Lung (tissue), 12 donors: Measurements from ENCODE around the gene CCNL2. TPM values are rescaled to one million over a fixed set of nuclear protein-coding genes. Genes with fewer than 3 reads are reported as not detected.

ENCODE experiments used
- ATAC-seq: fragments of 200-7000 bp; cut with Tn5 transposase; one replicate; pipeline ENCODE4 v1.9.1; 2020; ENCODE audit warnings: moderate number of reproducible peaks; ENCODE audit not compliant: insufficient read depth, low FRiP score
- DNase-seq, 3 donors: peaks; one replicate each; pipeline ENCODE4 v3.0.0-alpha.2; 2013 to 2017
- H3K27ac ChIP-seq, 2 donors: one replicate each; pipeline ENCODE4 v1.5.1; 2013; ENCODE audit warnings: mild to moderate bottlenecking in 2 of 2, moderate library complexity in 2 of 2, control low read depth in 1 of 2, inconsistent platforms in 1 of 2, low read depth in 1 of 2, low read length in 1 of 2
- H3K27me3 ChIP-seq, 3 donors: one replicate each; pipeline ENCODE4 v1.5.1; 2013; ENCODE audit warnings: low read length in 2 of 3; ENCODE audit not compliant: control insufficient read depth in 3 of 3, insufficient read depth in 3 of 3
- H3K36me3 ChIP-seq, 4 donors: one replicate each; pipeline ENCODE4 v1.5.1; 2013; ENCODE audit warnings: low read length in 4 of 4, mild to moderate bottlenecking in 1 of 4, moderate library complexity in 1 of 4; ENCODE audit not compliant: control insufficient read depth in 4 of 4, insufficient read depth in 4 of 4
- H3K4me1 ChIP-seq, 5 donors: one replicate each; pipeline ENCODE4 v1.5.1; 2013; ENCODE audit warnings: low read length in 5 of 5, mild to moderate bottlenecking in 2 of 5, moderate library complexity in 1 of 5; ENCODE audit not compliant: control insufficient read depth in 5 of 5, insufficient read depth in 5 of 5
- H3K4me3 ChIP-seq: one replicate; pipeline ENCODE4 v1.5.1; 2013; ENCODE audit warnings: mild to moderate bottlenecking, control low read depth, moderate library complexity
- H3K9ac ChIP-seq, 2 donors: one replicate each; pipeline ENCODE4 v1.5.1; 2013; ENCODE audit warnings: low read length in 2 of 2, control low read depth in 1 of 2; ENCODE audit not compliant: insufficient read depth in 1 of 2
- H3K9me3 ChIP-seq, 4 donors: one replicate each; pipeline ENCODE4 v1.5.1; 2013; ENCODE audit warnings: low read length in 3 of 4, mild to moderate bottlenecking in 1 of 4, moderate library complexity in 1 of 4; ENCODE audit not compliant: control insufficient read depth in 4 of 4, insufficient read depth in 3 of 4
- CTCF ChIP-seq: IDR thresholded peaks from 2 replicates; pipeline ENCODE4 v1.5.1; 2012; ENCODE audit warnings: mild to moderate bottlenecking; ENCODE audit errors: control extremely low read depth, extremely low read depth
- WGBS, 2 donors: extraction: QIAGEN DNeasy Blood & Tissue Kit; methylation state at CpG; one replicate each; pipeline ENCODE4 v1.1.7; 2013; 5-methylcytosine and 5-hydroxymethylcytosine counted together
- polyA plus RNA-seq, 2 donors: library from polyadenylated mRNA; stranded (reverse); fragments of 200-250 nt; gene quantifications; one replicate each; pipeline ENCODE4 v1.2.1, GENCODE V29; 2013
- total RNA-seq, 2 donors: library from RNA; depleted of rRNA in 1 of 2; stranded (reverse); fragments of >200 nt in 1 of 2; gene quantifications; one replicate each; pipeline ENCODE4 v1.2.1, GENCODE V29; 2014 to 2021
- donor health status: control.
- donor health status: control.
- donor health status: Bipolar disorder and iron deficiency.
- donor health status: healthy.
- donor health status: DM: yes; HTN: yes; CAD: no.

CCNL2 gene
- total and polyA plus RNA-seq, 4 donors, result 97.9 to 385 (median 193) TPM

GRCh38 chr1:1381294-1381693 is 17.8 kb downstream of the CCNL2 start:
- Histone ChIP-seq H3K27ac (no peak overlapping the region), H3K9ac (no peak overlapping the region), H3K4me1 (peaks cover 0 to 1% (median 0%) of the 10 kb centered on the region in 5 donors), H3K9me3 (no peaks in the 10 kb centered on the region), H3K27me3 (no peaks in the 10 kb centered on the region), H3K36me3 (peaks cover under 1 to 20% (median 8%) of the 10 kb centered on the region in 4 donors), H3K4me3 (no peak overlapping the region)
- no peak for TF ChIP-seq CTCF
- DNase-seq, result no peak
- WGBS, 2 donors, result 84% methylated on average over 8 of the region's 8 CpGs
- no peak for ATAC-seq

GRCh38 chr1:1380860-1381259 is 18.3 kb downstream of the CCNL2 start:
- Histone ChIP-seq H3K27me3 (no peaks in the 10 kb centered on the region), H3K4me1 (peaks cover 0 to 4% (median 0%) of the 10 kb centered on the region in 5 donors), H3K27ac (no peak overlapping the region), H3K9ac (no peak overlapping the region), H3K4me3 (no peak overlapping the region), H3K9me3 (no peaks in the 10 kb centered on the region), H3K36me3 (peaks cover 0 to 16% (median 5%) of the 10 kb centered on the region in 4 donors)
- 96 to 98% methylated on average over 12 to 16 of the region's 16 CpGs for WGBS, 2 donors
- ATAC-seq (no peak), DNase-seq (no peak)
- no peak for TF ChIP-seq CTCF

GRCh38 chr1:1377540-1378205 is 21.5 kb downstream of the CCNL2 start:
- Histone ChIP-seq H3K9me3 (no peaks in the 10 kb centered on the region), H3K4me3 (no peak overlapping the region), H3K4me1 (peaks cover 0 to 11% (median 7%) of the 10 kb centered on the region in 5 donors), H3K27me3 (no peaks in the 10 kb centered on the region), H3K36me3 (peaks cover 0 to 16% (median 2%) of the 10 kb centered on the region in 4 donors), H3K9ac (no peak overlapping the region), H3K27ac (no peak overlapping the region)
- TF ChIP-seq CTCF, result no peak
- WGBS, 2 donors, result 97% methylated on average over 16 of the region's 16 CpGs
- DNase-seq, result no peak
- ATAC-seq, result no peak
